Naive thymus-derived CD4-positive, alpha-beta T cell (primary cell): Measurements from ENCODE around the gene NKAIN2. TPM values are rescaled to one million over a fixed set of nuclear protein-coding genes. Genes with fewer than 3 reads are reported as not detected.

ENCODE experiments used
- ATAC-seq: fragments of 150-1000 bp; cut with Tn5 transposase; 2 replicates; pipeline ENCODE4 v1.10.0; 2021; ENCODE audit warnings: mild to moderate bottlenecking, moderate library complexity
- CTCF ChIA-PET: fragments of 350-600 bp; sonication (Branson Sonifier 250); formaldehyde crosslinking; loops from one replicate; lab custom pipeline; 2021; ENCODE audit warnings: antibody characterized with exemption; lab: Charles Lee
- POLR2A ChIA-PET: fragments of 350-600 bp; sonication (Branson Sonifier 250); formaldehyde crosslinking; loops from one replicate; lab custom pipeline; 2021; ENCODE audit warnings: antibody characterized with exemption, inconsistent platforms; lab: Charles Lee
- DNase-seq, 9 donors: peaks; one replicate each; pipeline versions ENCODE4 v3.0.0 to v3.0.0-alpha.2; 2020 to 2022; ENCODE audit warnings: mixed read lengths in 1 of 9
- H3K27ac ChIP-seq: one replicate; pipeline ENCODE4 v1.7.0; 2013; ENCODE audit warnings: mild to moderate bottlenecking, low read depth, low read length, moderate library complexity
- H3K27me3 ChIP-seq, 2 donors: one replicate each; pipeline ENCODE4 v1.7.0; 2013; ENCODE audit warnings: low read length in 2 of 2, mild to moderate bottlenecking in 2 of 2, moderate library complexity in 2 of 2; ENCODE audit not compliant: control insufficient read depth in 2 of 2, insufficient read depth in 2 of 2
- H3K36me3 ChIP-seq, 3 experiments: 1 replicate in 2 of 3; 2 replicates in 1 of 3; pipeline ENCODE4 v1.7.0; 2013; ENCODE audit warnings: low read length in 3 of 3, mild to moderate bottlenecking in 3 of 3, moderate library complexity in 1 of 3; ENCODE audit not compliant: insufficient read depth in 3 of 3, control insufficient read depth in 2 of 3
- H3K4me1 ChIP-seq, 2 donors: one replicate each; pipeline ENCODE4 v1.7.0; 2013; ENCODE audit warnings: low read length in 2 of 2, mild to moderate bottlenecking in 2 of 2, moderate library complexity in 1 of 2; ENCODE audit not compliant: control insufficient read depth in 2 of 2, insufficient read depth in 2 of 2
- H3K4me3 ChIP-seq: 2 replicates; pipeline ENCODE4 v1.7.0; 2013; ENCODE audit warnings: mild to moderate bottlenecking, low read length
- H3K9me3 ChIP-seq, 3 experiments: 1 replicate in 2 of 3; 2 replicates in 1 of 3; pipeline ENCODE4 v1.7.0; 2013; ENCODE audit warnings: low read length in 3 of 3; ENCODE audit not compliant: control insufficient read depth in 2 of 3
- H3K27ac Mint-ChIP-seq, 9 donors: one replicate each; pipeline ENCODE4 v1.8.0; 2020 to 2022; ENCODE audit warnings: mixed read lengths in 9 of 9, mild to moderate bottlenecking in 8 of 9, moderate library complexity in 5 of 9, inconsistent platforms in 2 of 9
- H3K27me3 Mint-ChIP-seq, 5 donors: one replicate each; pipeline ENCODE4 v1.8.0; 2021 to 2022; ENCODE audit warnings: mixed read lengths in 5 of 5, mild to moderate bottlenecking in 1 of 5
- H3K36me3 Mint-ChIP-seq, 5 donors: one replicate each; pipeline ENCODE4 v1.8.0; 2020 to 2022; ENCODE audit warnings: mixed read lengths in 5 of 5, mild to moderate bottlenecking in 3 of 5, inconsistent platforms in 1 of 5
- H3K4me1 Mint-ChIP-seq, 7 donors: one replicate each; pipeline ENCODE4 v1.8.0; 2020 to 2022; ENCODE audit warnings: mixed read lengths in 7 of 7, mild to moderate bottlenecking in 3 of 7, inconsistent platforms in 1 of 7
- H3K4me3 Mint-ChIP-seq, 10 donors: one replicate each; pipeline ENCODE4 v1.8.0; 2020 to 2022; ENCODE audit warnings: mild to moderate bottlenecking in 10 of 10, mixed read lengths in 10 of 10, moderate library complexity in 6 of 10, inconsistent platforms in 2 of 10
- H3K9me3 Mint-ChIP-seq, 11 donors: one replicate each; pipeline ENCODE4 v1.8.0; 2020 to 2022; ENCODE audit warnings: mixed read lengths in 11 of 11, mild to moderate bottlenecking in 4 of 11, inconsistent platforms in 1 of 11, moderate library complexity in 1 of 11
- intact Hi-C, 2 donors: fragments of 100-400 bp; cut with micrococcal nuclease; formaldehyde crosslinking; loops; one replicate each; pipeline ENCODE4 v1.15.1; 2023
- polyA plus RNA-seq, 2 donors: library from polyadenylated mRNA; unstranded; fragments of 300-500 nt; fragmentation: Illumina TruSeq; gene quantifications; one replicate each; pipeline ENCODE4 v1.2.3, GENCODE V29; 2021
- total RNA-seq, 6 experiments: library from RNA in 5 of 6; stranded (reverse) in 5 of 6; gene quantifications; 1 replicate in 5 of 6; 2 replicates in 1 of 6; pipeline ENCODE4 v1.2.3 and lab custom pipeline; 2021 to 2026

Gene NKAIN2
- total and polyA plus RNA-seq, 7 experiments from 2014 or later: 0.21 to 2.9 TPM; not detected in 5

- no peak overlapping the region for H3K4me3 Mint-ChIP-seq
- no peaks in the 10 kb centered on the region for H3K36me3 Mint-ChIP-seq
- ATAC-seq (peak; percentile 50), DNase-seq (no peak)
- Histone ChIP-seq H3K4me1 (no peaks in the 10 kb centered on the region), H3K36me3 (no peaks in the 10 kb centered on the region), H3K9me3 (no peaks in the 10 kb centered on the region), H3K4me3 (no peak overlapping the region), H3K27me3 (no peaks in the 10 kb centered on the region), H3K27ac (no peak overlapping the region)
- peaks cover 0 to 2% (median 0%) of the 10 kb centered on the region in 7 donors for H3K4me1 Mint-ChIP-seq
- peaks cover 0 to 5% (median 0%) of the 10 kb centered on the region in 11 donors for H3K9me3 Mint-ChIP-seq
- no peaks in the 10 kb centered on the region for H3K27me3 Mint-ChIP-seq
- ChIA-PET POLR2A (no interaction called here), CTCF (no interaction called here)
- H3K27ac Mint-ChIP-seq: no peak overlapping the region
- intact Hi-C loops: no loop called here
Observed at GRCh38 chr6:124040655-124041054, 237.0 kb downstream of the NKAIN2 start.

DNA sequence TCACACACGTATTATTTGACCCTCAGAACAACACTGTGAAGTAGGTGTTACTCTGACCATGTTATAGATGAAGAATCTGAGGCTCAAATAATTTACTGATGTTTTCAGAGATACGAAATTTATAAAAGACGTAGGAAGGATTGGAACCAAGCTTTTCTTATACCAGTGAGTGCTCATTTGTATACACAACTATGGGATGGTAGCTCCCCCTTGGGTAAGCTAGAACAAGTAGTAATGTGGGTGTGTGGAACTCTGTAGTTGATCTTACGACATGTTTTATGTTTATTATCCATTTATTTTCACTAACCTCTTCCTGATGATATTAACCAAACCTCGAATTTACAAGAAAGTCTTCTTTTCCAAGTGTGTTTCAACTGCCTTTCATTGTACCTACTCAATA lies 248.5 kb downstream of the NKAIN2 start:
- ChIA-PET CTCF (no interaction called here), POLR2A (no interaction called here)
- Mint-ChIP-seq H3K27me3 (no peaks in the 10 kb centered on the region), H3K9me3 (peaks cover 0 to 6% (median 0%) of the 10 kb centered on the region in 11 donors), H3K36me3 (no peaks in the 10 kb centered on the region), H3K4me1 (no peaks in the 10 kb centered on the region), H3K4me3 (no peak overlapping the region), H3K27ac (no peak overlapping the region)
- Histone ChIP-seq H3K27ac (no peak overlapping the region), H3K4me3 (no peak overlapping the region), H3K27me3 (no peaks in the 10 kb centered on the region), H3K9me3 (no peaks in the 10 kb centered on the region), H3K4me1 (no peaks in the 10 kb centered on the region), H3K36me3 (no peaks in the 10 kb centered on the region)
- intact Hi-C loops: no loop called here
- DNase-seq (no peak), ATAC-seq (no peak)

GRCh38 chr6:124053315-124053714 lies 249.7 kb downstream of the NKAIN2 start:
- Mint-ChIP-seq H3K9me3 (peaks cover 0 to 6% (median 0%) of the 10 kb centered on the region in 11 donors), H3K4me1 (no peaks in the 10 kb centered on the region), H3K36me3 (no peaks in the 10 kb centered on the region), H3K4me3 (no peak overlapping the region), H3K27ac (no peak overlapping the region), H3K27me3 (no peaks in the 10 kb centered on the region)
- Histone ChIP-seq H3K4me1 (no peaks in the 10 kb centered on the region), H3K27me3 (no peaks in the 10 kb centered on the region), H3K4me3 (no peak overlapping the region), H3K9me3 (no peaks in the 10 kb centered on the region), H3K36me3 (no peaks in the 10 kb centered on the region), H3K27ac (no peak overlapping the region)
- CTCF ChIA-PET: no interaction called here
- POLR2A ChIA-PET: no interaction called here
- intact Hi-C loops: no loop called here
- ATAC-seq (no peak), DNase-seq (no peak)

DNA sequence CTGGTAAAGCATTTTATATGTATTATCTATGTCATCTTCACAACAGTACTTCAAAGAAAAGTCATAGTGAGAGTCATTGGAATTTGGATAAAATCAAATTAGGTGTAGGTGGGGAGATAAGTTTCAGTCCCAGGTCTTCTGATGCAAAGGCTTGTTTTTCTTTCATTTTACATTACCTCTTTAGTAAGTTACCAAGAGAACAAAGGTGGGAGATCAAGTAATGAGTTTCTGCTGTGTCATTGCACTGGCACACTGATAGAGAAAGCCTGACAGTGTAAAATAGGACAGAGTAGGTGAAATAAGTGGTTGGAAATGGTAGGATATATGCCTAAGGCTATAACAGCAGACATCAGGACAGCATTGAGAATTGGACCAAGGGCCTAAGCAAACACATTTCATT lies 250.4 kb downstream of the NKAIN2 start:
- ChIA-PET CTCF (no interaction called here), POLR2A (no interaction called here)
- Mint-ChIP-seq H3K27me3 (no peaks in the 10 kb centered on the region), H3K36me3 (no peaks in the 10 kb centered on the region), H3K9me3 (peaks cover 0 to 6% (median 0%) of the 10 kb centered on the region in 11 donors), H3K4me1 (no peaks in the 10 kb centered on the region), H3K4me3 (no peak overlapping the region), H3K27ac (no peak overlapping the region)
- Histone ChIP-seq H3K36me3 (no peaks in the 10 kb centered on the region), H3K4me3 (no peak overlapping the region), H3K27me3 (no peaks in the 10 kb centered on the region), H3K4me1 (no peaks in the 10 kb centered on the region), H3K9me3 (no peaks in the 10 kb centered on the region), H3K27ac (no peak overlapping the region)
- no peak for DNase-seq
- intact Hi-C loops: no loop called here
- no peak for ATAC-seq

DNA sequence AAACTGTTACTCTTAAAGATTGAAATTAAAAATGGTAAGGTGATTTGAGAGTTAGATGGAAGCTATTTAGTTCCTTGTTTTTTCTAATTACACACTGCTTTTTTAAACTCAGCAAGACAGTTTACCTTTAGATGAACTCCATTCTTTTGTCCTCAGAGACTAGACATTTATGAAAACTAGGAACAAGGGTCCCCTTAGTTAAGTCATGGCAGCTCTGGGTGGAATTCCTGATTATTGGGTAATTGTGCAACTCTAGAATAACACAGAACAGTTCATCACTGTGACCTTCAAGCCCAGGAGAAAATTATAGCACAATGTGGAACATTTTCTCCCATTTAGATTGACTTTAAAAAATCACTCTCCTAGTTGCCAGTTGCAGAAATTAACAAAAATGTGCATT lies 251.7 kb downstream of the NKAIN2 start:
- POLR2A ChIA-PET: no interaction called here
- H3K4me3 Mint-ChIP-seq: no peak overlapping the region

DNA sequence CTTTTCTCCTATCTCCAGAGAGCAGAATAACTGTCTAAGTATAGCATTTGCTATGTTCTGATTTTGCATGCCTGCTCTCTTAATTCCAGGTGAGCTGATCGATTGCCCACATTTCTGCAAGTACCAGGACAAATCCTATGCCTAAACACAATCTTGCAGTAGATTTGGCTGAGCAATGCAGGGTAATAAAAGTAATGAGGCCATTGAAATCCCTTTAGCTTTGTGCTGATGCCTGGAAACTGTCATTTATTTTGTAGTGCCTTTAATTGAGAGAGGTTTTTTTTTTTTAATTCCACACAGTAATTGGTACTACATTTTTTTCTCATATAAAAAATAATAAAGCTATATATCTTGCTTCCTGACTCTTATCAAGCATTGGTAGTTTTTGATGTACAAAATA lies 252.3 kb downstream of the NKAIN2 start:
- no peak overlapping the region for H3K4me3 ChIP-seq
- intact Hi-C loops: no loop called here
- CTCF ChIA-PET: no interaction called here
- no peak for DNase-seq
- H3K4me1 ChIP-seq: no peaks in the 10 kb centered on the region
- POLR2A ChIA-PET: no interaction called here
- Mint-ChIP-seq H3K4me1 (no peaks in the 10 kb centered on the region), H3K36me3 (no peaks in the 10 kb centered on the region), H3K9me3 (peaks cover 0 to 12% (median 0%) of the 10 kb centered on the region in 11 donors), H3K27me3 (no peaks in the 10 kb centered on the region), H3K27ac (no peak overlapping the region), H3K4me3 (no peak overlapping the region)
- H3K9me3 ChIP-seq: no peaks in the 10 kb centered on the region
- no peak for ATAC-seq
- no peaks in the 10 kb centered on the region for H3K36me3 ChIP-seq
- H3K27ac ChIP-seq: no peak overlapping the region
- H3K27me3 ChIP-seq: no peaks in the 10 kb centered on the region

More for the DNA sequence above, 251.7 kb downstream of the NKAIN2 start:
- H3K4me1 Mint-ChIP-seq: no peaks in the 10 kb centered on the region
- intact Hi-C loops: no loop called here
- ATAC-seq (no peak), DNase-seq (no peak)
- no peaks in the 10 kb centered on the region for H3K27me3 ChIP-seq
- H3K4me3 ChIP-seq: no peak overlapping the region
- peaks cover 0 to 12% (median 0%) of the 10 kb centered on the region in 11 donors for H3K9me3 Mint-ChIP-seq
- no peak overlapping the region for H3K27ac ChIP-seq
- CTCF ChIA-PET: no interaction called here
- no peaks in the 10 kb centered on the region for H3K27me3 Mint-ChIP-seq
- H3K9me3 ChIP-seq: no peaks in the 10 kb centered on the region
- H3K36me3 Mint-ChIP-seq: no peaks in the 10 kb centered on the region
- no peaks in the 10 kb centered on the region for H3K36me3 ChIP-seq
- H3K27ac Mint-ChIP-seq: no peak overlapping the region
- no peaks in the 10 kb centered on the region for H3K4me1 ChIP-seq

- Histone ChIP-seq H3K9me3 (no peaks in the 10 kb centered on the region), H3K36me3 (no peaks in the 10 kb centered on the region), H3K4me1 (no peaks in the 10 kb centered on the region), H3K4me3 (no peak overlapping the region), H3K27me3 (no peaks in the 10 kb centered on the region), H3K27ac (no peak overlapping the region)
- H3K27me3 Mint-ChIP-seq: no peaks in the 10 kb centered on the region
- no peaks in the 10 kb centered on the region for H3K36me3 Mint-ChIP-seq
- no peak for ATAC-seq
- peaks cover 0 to 16% (median 0%) of the 10 kb centered on the region in 11 donors for H3K9me3 Mint-ChIP-seq
- POLR2A ChIA-PET: no interaction called here
- H3K4me1 Mint-ChIP-seq: no peaks in the 10 kb centered on the region
- intact Hi-C loops: no loop called here
- DNase-seq: no peak
- no peak overlapping the region for H3K27ac Mint-ChIP-seq
- CTCF ChIA-PET: interaction anchor here (0.7 kb wide), 1 partner anchor 15 kb away, joined by 3 read pairs; no protein-coding TSS in a partner anchor
- H3K4me3 Mint-ChIP-seq: no peak overlapping the region
Observed at GRCh38 chr6:124056407-124057334, 253.0 kb downstream of the NKAIN2 start.
